Urothelium cell line (cell line): Measurements from ENCODE around the gene SMIM44.
"Not testable (repeated sequence)": the region's sequence is repeated elsewhere in the genome, so short reads cannot be mapped to it uniquely, and the experiment has no call there.

ENCODE experiments used
- DNase-seq: peaks from one replicate; pipeline ENCODE4 v3.0.0; 2011; ENCODE audit warnings: low spot score, mixed read lengths
- FAIRE-seq: peaks from 2 replicates; lab custom pipeline; 2011; peaks lifted over from hg19 to GRCh38; lab: Jason Lieb, UNC

Gene SMIM44

GRCh38 chr19:3518255-3518654, 35.0 kb upstream of the SMIM44 start:
- FAIRE-seq: no peak

GRCh38 chr19:3517638-3518037, 34.4 kb upstream of the SMIM44 start:
- no peak for DNase-seq
- FAIRE-seq: no peak

More at GRCh38 chr19:3518255-3518654, 35.0 kb upstream of the SMIM44 start:
- DNase-seq: no peak

- FAIRE-seq: no peak
- no peak for DNase-seq
These were observed 33.5 kb upstream of the SMIM44 start for GRCh38 chr19:3516675-3517207.

GRCh38 chr19:3515891-3516422, 32.7 kb upstream of the SMIM44 start:
- no peak for DNase-seq
- FAIRE-seq: no peak

GRCh38 chr19:3514930-3515329, 31.7 kb upstream of the SMIM44 start:
- FAIRE-seq (no peak), DNase-seq (no peak)

GRCh38 chr19:3513229-3514140, 30.2 kb upstream of the SMIM44 start:
- no peak for FAIRE-seq
- DNase-seq: no peak

- no peak for DNase-seq
- FAIRE-seq: no peak
These were observed 29.5 kb upstream of the SMIM44 start for GRCh38 chr19:3512562-3513228.

- DNase-seq: no peak
- FAIRE-seq: no peak
These were observed 28.4 kb upstream of the SMIM44 start for GRCh38 chr19:3511506-3512251.

GRCh38 chr19:3510727-3511126, 27.5 kb upstream of the SMIM44 start:
- DNase-seq: no peak
- FAIRE-seq: no peak

GRCh38 chr19:3509566-3509989, 26.3 kb upstream of the SMIM44 start:
- FAIRE-seq (no peak), DNase-seq (peak; percentile 36)

GRCh38 chr19:3508771-3509535, 25.7 kb upstream of the SMIM44 start:
- DNase-seq (no peak), FAIRE-seq (no peak)

- not testable (repeated sequence) for FAIRE-seq, DNase-seq
These were observed 24.9 kb upstream of the SMIM44 start for GRCh38 chr19:3508121-3508661.

GRCh38 chr19:3507371-3508120, 24.3 kb upstream of the SMIM44 start:
- peak; percentile 17 for DNase-seq

GRCh38 chr19:3506384-3507340, 23.4 kb upstream of the SMIM44 start:
- DNase-seq (no peak), FAIRE-seq (no peak)

More at GRCh38 chr19:3507371-3508120, 24.3 kb upstream of the SMIM44 start:
- no peak for FAIRE-seq

- DNase-seq (peak; percentile 97), FAIRE-seq (peak; percentile 46)
These were observed 22.6 kb upstream of the SMIM44 start, which contains the start of gene FZR1 for GRCh38 chr19:3505598-3506383. Gene FZR1, plus strand, starts transcription at chr19:3506311. Its CDS starts 16,679 bp downstream, at chr19:3522990.

- DNase-seq: no peak
- no peak for FAIRE-seq
These were observed 21.5 kb upstream of the SMIM44 start for GRCh38 chr19:3504735-3505134.

GRCh38 chr19:3503036-3503572, 19.9 kb upstream of the SMIM44 start:
- FAIRE-seq (no peak), DNase-seq (no peak)
